OCI-M1 (cell line): ENCODE measurements around the gene RRAGA.
"Not testable (repeated sequence)": the region's sequence is repeated elsewhere in the genome, so short reads cannot be mapped to it uniquely, and the experiment has no call there.

Experiments
- DNase-seq: peaks from one replicate; lab custom pipeline; 2025; lab: John Stamatoyannopoulos, UW

Gene RRAGA

DNA sequence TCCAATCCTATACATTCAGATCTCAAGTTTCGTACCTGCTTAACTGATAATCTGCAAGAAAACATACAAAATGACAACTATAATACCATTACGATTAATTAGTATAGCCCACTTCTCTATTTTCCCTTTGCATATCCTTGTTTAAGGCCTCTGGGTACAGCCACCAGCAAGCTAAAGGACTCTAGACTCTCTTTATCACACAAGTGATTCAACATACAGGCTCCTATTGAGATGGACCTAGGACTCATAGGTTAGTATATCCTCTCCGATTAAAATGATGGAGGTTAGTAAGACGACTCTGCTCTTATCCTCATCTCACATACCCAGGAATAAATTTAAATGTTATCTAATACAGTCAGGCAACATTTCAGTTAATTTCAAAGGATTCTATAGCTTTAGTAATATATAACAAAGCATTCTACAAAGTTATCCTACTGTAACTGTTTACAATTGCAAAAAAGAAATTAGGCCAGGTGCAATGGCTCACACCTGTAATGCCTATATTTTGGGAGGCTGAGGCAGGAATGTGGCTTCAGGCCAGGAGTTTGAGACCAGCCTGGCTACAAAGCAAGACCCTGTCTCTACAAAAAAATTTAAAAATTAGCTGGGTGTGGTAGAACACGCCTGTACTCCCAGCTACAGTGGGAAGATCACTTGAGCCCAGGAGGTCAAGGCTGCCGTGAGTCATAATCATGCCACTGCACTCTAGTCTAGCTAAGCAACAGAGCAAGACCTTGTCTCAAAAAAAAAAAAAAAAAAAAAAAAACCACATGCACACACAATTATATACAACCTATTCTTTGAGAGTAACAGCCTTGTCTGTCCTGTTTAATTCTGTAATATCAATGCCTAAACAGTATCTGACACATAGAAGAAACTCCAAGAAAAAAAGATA, 38.1 kb downstream of the RRAGA start:
- no peak for DNase-seq

DNA sequence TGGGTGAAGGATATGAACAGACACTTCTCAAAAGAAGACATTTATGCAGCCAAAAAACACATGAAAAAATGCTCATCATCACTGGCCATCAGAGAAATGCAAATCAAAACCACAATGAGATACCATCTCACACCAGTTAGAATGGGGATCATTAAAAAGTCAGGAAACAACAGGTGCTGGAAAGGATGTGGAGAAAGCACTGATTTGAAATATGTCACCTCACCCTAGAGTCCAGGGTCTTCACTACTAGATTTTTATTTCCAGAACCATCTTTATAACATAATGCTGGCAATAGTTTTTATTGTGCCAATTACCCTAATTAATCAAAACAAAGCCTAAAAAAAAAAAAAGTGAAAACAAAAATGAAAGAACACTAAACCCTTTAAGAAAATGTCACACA, 48.2 kb downstream of the RRAGA start:
- DNase-seq: not testable (repeated sequence)
